HepG2 (cell line): ENCODE measurements around the gene MIER1. TPM values are rescaled to one million over a fixed set of nuclear protein-coding genes. Genes with fewer than 3 reads are reported as not detected.

ENCODE experiments used
- BRCA1 ChIP-seq: sonication (generic); formaldehyde crosslinking; IDR thresholded peaks from 2 replicates; pipeline ENCODE4 v1.4.0; 2020; ENCODE audit warnings: missing genetic modification reagents
- JUN ChIP-seq: sonication (generic); formaldehyde crosslinking; IDR thresholded peaks from 2 replicates; pipeline ENCODE4 v1.4.0; 2020; ENCODE audit warnings: mild to moderate bottlenecking, missing genetic modification reagents
- MTF2 ChIP-seq: sonication (generic); formaldehyde crosslinking; IDR thresholded peaks from 2 replicates; pipeline ENCODE4 v1.5.0; 2020; ENCODE audit warnings: missing genetic modification reagents, borderline replicate concordance
- SKI ChIP-seq: fragments of 450-650 bp; IDR thresholded peaks from one replicate; pipeline ENCODE4 v1.6.1; 2018; ENCODE audit warnings: mild to moderate bottlenecking; ENCODE audit not compliant: partially characterized antibody
- TEAD2 ChIP-seq: sonication (generic); formaldehyde crosslinking; IDR thresholded peaks from 2 replicates; pipeline ENCODE4 v1.9.0; 2021; ENCODE audit warnings: missing genetic modification reagents
- ZFP82 ChIP-seq: sonication (generic); formaldehyde crosslinking; IDR thresholded peaks from 2 replicates; pipeline ENCODE4 v1.5.1; 2020; ENCODE audit warnings: mild to moderate bottlenecking, missing genetic modification reagents, borderline replicate concordance
- ZNF44 ChIP-seq: sonication (generic); formaldehyde crosslinking; IDR thresholded peaks from 2 replicates; pipeline ENCODE4 v1.5.1; 2020; ENCODE audit warnings: mild to moderate bottlenecking, missing genetic modification reagents
- ZNF776 ChIP-seq: sonication (generic); formaldehyde crosslinking; IDR thresholded peaks from 2 replicates; pipeline ENCODE4 v1.4.0; 2020; ENCODE audit warnings: mild to moderate bottlenecking, missing genetic modification reagents
- polyA plus RNA-seq, 8 experiments: library from polyadenylated mRNA; depleted of rRNA in 3 of 8; stranded (reverse) in 7 of 8; unstranded in 1 of 8; fragments of >200 nt; fragmentation: Illumina TruSeq in 4 of 8; extraction: Trizol in 4 of 8; gene quantifications; 2 replicates each; pipeline versions ENCODE4 v1.2.1 to v1.2.3, GENCODE V29; 2011 to 2016; ENCODE audit warnings: low read depth in 4 of 8, missing spikeins in 1 of 8, mixed read lengths in 1 of 8; ENCODE audit not compliant: insufficient read depth in 1 of 8
- total RNA-seq, 5 experiments: library from RNA; depleted of rRNA; stranded (reverse); fragments of >200 nt; fragmentation: Illumina TruSeq; extraction: Trizol; gene quantifications; 2 replicates each; pipeline ENCODE4 v1.2.3, GENCODE V29; 2016; ENCODE audit warnings: low read depth in 1 of 5
- TF ChIP-seq, protein P1 (sequence below): sonication (generic); formaldehyde crosslinking; IDR thresholded peaks from 2 replicates; pipeline ENCODE4 v1.5.1; 2020; ENCODE audit warnings: mild to moderate bottlenecking, missing genetic modification reagents, moderate library complexity
- TF ChIP-seq, protein P2 (sequence below): sonication (generic); formaldehyde crosslinking; IDR thresholded peaks from 2 replicates; pipeline ENCODE4 v1.5.1; 2020; ENCODE audit warnings: mild to moderate bottlenecking, missing genetic modification reagents, borderline replicate concordance
- TF ChIP-seq, protein P3 (sequence below): sonication (generic); formaldehyde crosslinking; conservative IDR thresholded peaks from 2 replicates; pipeline ENCODE4 v1.8.0; 2022; ENCODE audit warnings: mild to moderate bottlenecking, moderate library complexity, missing genetic modification reagents
- TF ChIP-seq, protein P4 (sequence below): sonication (generic); formaldehyde crosslinking; IDR thresholded peaks from 2 replicates; pipeline ENCODE4 v1.5.0; 2020; ENCODE audit warnings: missing genetic modification reagents, mild to moderate bottlenecking, borderline replicate concordance
- TF ChIP-seq, protein P5 (sequence below): sonication (generic); formaldehyde crosslinking; IDR thresholded peaks from 2 replicates; pipeline ENCODE4 v1.5.1; 2020; ENCODE audit warnings: mild to moderate bottlenecking, missing genetic modification reagents, borderline replicate concordance

The MIER1 gene
- total and polyA plus RNA-seq, 2 of the 13 experiments (the other 11 are each of a cell fraction or from before 2014, with no cell fraction given) = 7.0 to 30.4 TPM

DNA sequence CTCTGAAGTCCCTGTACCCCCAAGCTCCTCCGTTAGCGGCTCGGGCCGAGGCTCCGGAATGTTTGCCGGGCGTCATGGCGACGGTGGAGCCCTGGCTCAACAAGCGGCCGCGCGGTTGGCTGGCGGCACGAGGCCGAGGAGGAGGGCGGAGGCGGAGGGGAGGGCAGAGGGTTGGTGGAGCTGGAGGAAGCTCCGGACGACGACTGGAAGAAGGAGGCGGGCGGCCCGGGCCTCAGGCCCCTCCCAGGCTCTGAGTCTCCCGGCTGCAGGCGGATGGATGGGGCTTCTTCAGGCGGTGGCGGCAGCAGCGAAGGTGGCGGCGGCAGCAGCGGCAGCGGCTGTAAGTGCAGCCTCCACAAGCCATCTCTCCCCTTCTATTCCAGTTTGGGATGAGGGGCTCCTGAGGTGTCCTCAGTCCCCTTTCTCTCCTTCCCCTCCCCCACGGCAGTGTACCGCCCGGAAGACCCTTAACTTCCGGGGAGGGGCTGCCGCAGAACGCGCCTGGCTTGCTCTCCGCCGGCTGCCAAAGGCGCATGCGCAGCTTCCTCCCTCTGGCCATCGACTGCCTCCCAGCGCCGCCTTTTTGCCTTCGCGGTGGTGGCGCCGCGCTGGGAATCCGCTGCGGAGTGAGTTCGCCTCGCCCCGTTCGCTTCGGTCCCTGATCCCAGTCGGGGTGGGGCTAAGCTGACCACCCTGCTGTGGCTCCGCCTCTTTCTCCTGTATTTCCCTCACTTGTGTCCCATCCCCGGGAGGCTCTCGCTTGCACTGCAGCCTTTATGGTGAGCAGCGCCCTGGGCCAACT, at the start of gene MIER1, which contains the start of gene DNAI4 (continued):
- TF ChIP-seq, protein P1, sequence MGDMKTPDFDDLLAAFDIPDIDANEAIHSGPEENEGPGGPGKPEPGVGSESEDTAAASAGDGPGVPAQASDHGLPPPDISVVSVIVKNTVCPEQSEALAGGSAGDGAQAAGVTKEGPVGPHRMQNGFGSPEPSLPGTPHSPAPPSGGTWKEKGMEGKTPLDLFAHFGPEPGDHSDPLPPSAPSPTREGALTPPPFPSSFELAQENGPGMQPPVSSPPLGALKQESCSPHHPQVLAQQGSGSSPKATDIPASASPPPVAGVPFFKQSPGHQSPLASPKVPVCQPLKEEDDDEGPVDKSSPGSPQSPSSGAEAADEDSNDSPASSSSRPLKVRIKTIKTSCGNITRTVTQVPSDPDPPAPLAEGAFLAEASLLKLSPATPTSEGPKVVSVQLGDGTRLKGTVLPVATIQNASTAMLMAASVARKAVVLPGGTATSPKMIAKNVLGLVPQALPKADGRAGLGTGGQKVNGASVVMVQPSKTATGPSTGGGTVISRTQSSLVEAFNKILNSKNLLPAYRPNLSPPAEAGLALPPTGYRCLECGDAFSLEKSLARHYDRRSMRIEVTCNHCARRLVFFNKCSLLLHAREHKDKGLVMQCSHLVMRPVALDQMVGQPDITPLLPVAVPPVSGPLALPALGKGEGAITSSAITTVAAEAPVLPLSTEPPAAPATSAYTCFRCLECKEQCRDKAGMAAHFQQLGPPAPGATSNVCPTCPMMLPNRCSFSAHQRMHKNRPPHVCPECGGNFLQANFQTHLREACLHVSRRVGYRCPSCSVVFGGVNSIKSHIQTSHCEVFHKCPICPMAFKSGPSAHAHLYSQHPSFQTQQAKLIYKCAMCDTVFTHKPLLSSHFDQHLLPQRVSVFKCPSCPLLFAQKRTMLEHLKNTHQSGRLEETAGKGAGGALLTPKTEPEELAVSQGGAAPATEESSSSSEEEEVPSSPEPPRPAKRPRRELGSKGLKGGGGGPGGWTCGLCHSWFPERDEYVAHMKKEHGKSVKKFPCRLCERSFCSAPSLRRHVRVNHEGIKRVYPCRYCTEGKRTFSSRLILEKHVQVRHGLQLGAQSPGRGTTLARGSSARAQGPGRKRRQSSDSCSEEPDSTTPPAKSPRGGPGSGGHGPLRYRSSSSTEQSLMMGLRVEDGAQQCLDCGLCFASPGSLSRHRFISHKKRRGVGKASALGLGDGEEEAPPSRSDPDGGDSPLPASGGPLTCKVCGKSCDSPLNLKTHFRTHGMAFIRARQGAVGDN (CRISPR knock-in tag) = peak; percentile 88
- TF ChIP-seq, protein P2, sequence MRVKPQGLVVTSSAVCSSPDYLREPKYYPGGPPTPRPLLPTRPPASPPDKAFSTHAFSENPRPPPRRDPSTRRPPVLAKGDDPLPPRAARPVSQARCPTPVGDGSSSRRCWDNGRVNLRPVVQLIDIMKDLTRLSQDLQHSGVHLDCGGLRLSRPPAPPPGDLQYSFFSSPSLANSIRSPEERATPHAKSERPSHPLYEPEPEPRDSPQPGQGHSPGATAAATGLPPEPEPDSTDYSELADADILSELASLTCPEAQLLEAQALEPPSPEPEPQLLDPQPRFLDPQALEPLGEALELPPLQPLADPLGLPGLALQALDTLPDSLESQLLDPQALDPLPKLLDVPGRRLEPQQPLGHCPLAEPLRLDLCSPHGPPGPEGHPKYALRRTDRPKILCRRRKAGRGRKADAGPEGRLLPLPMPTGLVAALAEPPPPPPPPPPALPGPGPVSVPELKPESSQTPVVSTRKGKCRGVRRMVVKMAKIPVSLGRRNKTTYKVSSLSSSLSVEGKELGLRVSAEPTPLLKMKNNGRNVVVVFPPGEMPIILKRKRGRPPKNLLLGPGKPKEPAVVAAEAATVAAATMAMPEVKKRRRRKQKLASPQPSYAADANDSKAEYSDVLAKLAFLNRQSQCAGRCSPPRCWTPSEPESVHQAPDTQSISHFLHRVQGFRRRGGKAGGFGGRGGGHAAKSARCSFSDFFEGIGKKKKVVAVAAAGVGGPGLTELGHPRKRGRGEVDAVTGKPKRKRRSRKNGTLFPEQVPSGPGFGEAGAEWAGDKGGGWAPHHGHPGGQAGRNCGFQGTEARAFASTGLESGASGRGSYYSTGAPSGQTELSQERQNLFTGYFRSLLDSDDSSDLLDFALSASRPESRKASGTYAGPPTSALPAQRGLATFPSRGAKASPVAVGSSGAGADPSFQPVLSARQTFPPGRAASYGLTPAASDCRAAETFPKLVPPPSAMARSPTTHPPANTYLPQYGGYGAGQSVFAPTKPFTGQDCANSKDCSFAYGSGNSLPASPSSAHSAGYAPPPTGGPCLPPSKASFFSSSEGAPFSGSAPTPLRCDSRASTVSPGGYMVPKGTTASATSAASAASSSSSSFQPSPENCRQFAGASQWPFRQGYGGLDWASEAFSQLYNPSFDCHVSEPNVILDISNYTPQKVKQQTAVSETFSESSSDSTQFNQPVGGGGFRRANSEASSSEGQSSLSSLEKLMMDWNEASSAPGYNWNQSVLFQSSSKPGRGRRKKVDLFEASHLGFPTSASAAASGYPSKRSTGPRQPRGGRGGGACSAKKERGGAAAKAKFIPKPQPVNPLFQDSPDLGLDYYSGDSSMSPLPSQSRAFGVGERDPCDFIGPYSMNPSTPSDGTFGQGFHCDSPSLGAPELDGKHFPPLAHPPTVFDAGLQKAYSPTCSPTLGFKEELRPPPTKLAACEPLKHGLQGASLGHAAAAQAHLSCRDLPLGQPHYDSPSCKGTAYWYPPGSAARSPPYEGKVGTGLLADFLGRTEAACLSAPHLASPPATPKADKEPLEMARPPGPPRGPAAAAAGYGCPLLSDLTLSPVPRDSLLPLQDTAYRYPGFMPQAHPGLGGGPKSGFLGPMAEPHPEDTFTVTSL (CRISPR knock-in tag) = no peak
- 0 out of 2 replicates have a peak, but pooled peaks have one; percentile 13 for TF ChIP-seq ZNF44 (CRISPR knock-in tag)
- TF ChIP-seq, protein P3, sequence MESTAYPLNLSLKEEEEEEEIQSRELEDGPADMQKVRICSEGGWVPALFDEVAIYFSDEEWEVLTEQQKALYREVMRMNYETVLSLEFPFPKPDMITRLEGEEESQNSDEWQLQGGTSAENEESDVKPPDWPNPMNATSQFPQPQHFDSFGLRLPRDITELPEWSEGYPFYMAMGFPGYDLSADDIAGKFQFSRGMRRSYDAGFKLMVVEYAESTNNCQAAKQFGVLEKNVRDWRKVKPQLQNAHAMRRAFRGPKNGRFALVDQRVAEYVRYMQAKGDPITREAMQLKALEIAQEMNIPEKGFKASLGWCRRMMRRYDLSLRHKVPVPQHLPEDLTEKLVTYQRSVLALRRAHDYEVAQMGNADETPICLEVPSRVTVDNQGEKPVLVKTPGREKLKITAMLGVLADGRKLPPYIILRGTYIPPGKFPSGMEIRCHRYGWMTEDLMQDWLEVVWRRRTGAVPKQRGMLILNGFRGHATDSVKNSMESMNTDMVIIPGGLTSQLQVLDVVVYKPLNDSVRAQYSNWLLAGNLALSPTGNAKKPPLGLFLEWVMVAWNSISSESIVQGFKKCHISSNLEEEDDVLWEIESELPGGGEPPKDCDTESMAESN (CRISPR knock-in tag) = peak; percentile 82
- TF ChIP-seq, protein P4, sequence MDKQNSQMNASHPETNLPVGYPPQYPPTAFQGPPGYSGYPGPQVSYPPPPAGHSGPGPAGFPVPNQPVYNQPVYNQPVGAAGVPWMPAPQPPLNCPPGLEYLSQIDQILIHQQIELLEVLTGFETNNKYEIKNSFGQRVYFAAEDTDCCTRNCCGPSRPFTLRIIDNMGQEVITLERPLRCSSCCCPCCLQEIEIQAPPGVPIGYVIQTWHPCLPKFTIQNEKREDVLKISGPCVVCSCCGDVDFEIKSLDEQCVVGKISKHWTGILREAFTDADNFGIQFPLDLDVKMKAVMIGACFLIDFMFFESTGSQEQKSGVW (CRISPR knock-in tag) = no peak
- no peak for TF ChIP-seq ZFP82
- TF ChIP-seq BRCA1 (CRISPR knock-in tag) = no peak
- TF ChIP-seq TEAD2 (CRISPR knock-in tag) = no peak
- no peak; the same call in 1 of the 2 replicates for TF ChIP-seq MTF2 (CRISPR knock-in tag)
- TF ChIP-seq SKI = peak; percentile 31
- no peak for TF ChIP-seq JUN (CRISPR knock-in tag)
- TF ChIP-seq, protein P5, sequence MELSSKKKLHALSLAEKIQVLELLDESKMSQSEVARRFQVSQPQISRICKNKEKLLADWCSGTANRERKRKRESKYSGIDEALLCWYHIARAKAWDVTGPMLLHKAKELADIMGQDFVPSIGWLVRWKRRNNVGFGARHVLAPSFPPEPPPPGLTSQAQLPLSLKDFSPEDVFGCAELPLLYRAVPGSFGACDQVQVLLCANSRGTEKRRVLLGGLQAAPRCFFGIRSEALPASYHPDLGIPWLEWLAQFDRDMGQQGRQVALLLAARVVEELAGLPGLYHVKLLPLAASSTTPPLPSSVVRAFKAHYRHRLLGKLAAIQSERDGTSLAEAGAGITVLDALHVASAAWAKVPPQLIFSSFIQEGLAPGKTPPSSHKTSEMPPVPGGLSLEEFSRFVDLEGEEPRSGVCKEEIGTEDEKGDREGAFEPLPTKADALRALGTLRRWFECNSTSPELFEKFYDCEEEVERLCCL (CRISPR knock-in tag) = no peak
- TF ChIP-seq ZNF776 (CRISPR knock-in tag) = no peak
